Neural crest cell (in vitro differentiated cells): ENCODE measurements around the gene ZACN. TPM values are rescaled to one million over a fixed set of nuclear protein-coding genes. Genes with fewer than 3 reads are reported as not detected.

Experiments used
- DNase-seq: peaks from one replicate; pipeline ENCODE4 v3.0.0; 2021; ENCODE audit warnings: low read depth, mixed read lengths, low spot score
- H3K27ac Mint-ChIP-seq: one replicate; pipeline ENCODE4 v1.8.0; 2021; ENCODE audit warnings: mild to moderate bottlenecking, mixed read lengths; ENCODE audit not compliant: unreplicated experiment
- H3K27me3 Mint-ChIP-seq: 2 replicates; pipeline ENCODE4 v1.8.0; 2021; ENCODE audit warnings: low read depth, mild to moderate bottlenecking, mixed read lengths
- H3K36me3 Mint-ChIP-seq: 2 replicates; pipeline ENCODE4 v1.8.0; 2021; ENCODE audit warnings: low read depth, mild to moderate bottlenecking, mixed read lengths
- H3K4me1 Mint-ChIP-seq: 2 replicates; pipeline ENCODE4 v1.8.0; 2021; ENCODE audit warnings: mixed read lengths
- H3K4me3 Mint-ChIP-seq: one replicate; pipeline ENCODE4 v1.8.0; 2021; ENCODE audit warnings: mild to moderate bottlenecking, mixed read lengths
- H3K9me3 Mint-ChIP-seq: 2 replicates; pipeline ENCODE4 v1.8.0; 2021; ENCODE audit warnings: mixed read lengths
- CTCF ChIP-seq: fragments of 200-600 bp; sonication (generic); conservative IDR thresholded peaks from 2 replicates; pipeline ENCODE4 v1.5.0; 2021; ENCODE audit warnings: antibody characterized with exemption, mild to moderate bottlenecking
- total RNA-seq: library from RNA; stranded (reverse); gene quantifications from 2 replicates; pipeline ENCODE4 v1.2.1, GENCODE V29; 2021

ZACN gene
- total RNA-seq, 1 donor from 2014 or later: 0.19 TPM

- no peak for TF ChIP-seq CTCF
- no peak for DNase-seq
- Mint-ChIP-seq H3K27me3 (peaks cover 77% of the 10 kb centered on the region), H3K4me1 (peaks cover 22% of the 10 kb centered on the region), H3K4me3 (no peak overlapping the region), H3K36me3 (peaks cover under 1% of the 10 kb centered on the region), H3K27ac (no peak overlapping the region), H3K9me3 (no peaks in the 10 kb centered on the region)
Measured at GRCh38 chr17:76079535-76079955, 563 bp downstream of the ZACN start.

DNA sequence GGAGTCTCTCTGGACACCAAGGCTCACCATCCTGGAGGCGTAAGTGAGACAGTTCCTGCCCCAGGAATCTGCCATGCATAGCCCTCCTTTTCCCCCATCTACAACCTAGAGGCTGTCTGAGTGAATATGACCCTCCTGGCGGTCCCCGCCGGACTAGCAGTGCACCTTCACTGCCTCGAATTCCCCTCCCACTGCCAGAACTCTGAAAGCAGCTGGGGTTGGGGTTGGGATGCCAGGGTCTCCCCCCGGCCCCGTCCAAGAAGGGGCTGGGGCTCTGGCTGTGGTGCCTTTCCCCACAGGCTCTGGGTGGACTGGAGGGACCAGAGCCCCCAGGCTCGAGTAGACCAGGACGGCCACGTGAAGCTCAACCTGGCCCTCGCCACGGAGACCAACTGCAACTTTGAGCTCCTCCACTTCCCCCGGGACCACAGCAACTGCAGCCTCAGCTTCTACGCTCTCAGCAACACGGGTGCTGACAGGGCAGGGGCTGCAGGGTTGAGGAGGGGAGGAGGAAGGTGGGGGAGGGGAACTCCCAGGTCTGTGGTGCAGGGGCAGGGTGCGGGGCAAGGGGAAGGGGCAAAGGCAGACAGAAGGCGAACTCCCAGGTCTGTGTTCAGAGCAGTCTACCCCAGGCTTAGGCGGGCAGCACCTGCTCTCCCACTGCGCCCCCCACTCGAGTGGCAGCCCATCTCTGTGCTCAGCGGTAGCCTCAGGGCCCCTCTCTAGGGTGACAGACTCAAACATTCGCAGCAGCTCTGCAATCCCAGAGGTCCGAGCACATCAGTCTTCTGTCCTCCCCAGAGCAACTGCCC lies 1.2 kb downstream of the ZACN start:
- H3K27me3 Mint-ChIP-seq: peaks cover 70% of the 10 kb centered on the region
- H3K4me3 Mint-ChIP-seq: peak overlapping the region; percentile 23
- peak; percentile 45 for TF ChIP-seq CTCF
- no peak for DNase-seq
- no peak overlapping the region for H3K27ac Mint-ChIP-seq
- H3K9me3 Mint-ChIP-seq: no peaks in the 10 kb centered on the region
- peaks cover 18% of the 10 kb centered on the region for H3K4me1 Mint-ChIP-seq
- peaks cover 3% of the 10 kb centered on the region for H3K36me3 Mint-ChIP-seq

DNA sequence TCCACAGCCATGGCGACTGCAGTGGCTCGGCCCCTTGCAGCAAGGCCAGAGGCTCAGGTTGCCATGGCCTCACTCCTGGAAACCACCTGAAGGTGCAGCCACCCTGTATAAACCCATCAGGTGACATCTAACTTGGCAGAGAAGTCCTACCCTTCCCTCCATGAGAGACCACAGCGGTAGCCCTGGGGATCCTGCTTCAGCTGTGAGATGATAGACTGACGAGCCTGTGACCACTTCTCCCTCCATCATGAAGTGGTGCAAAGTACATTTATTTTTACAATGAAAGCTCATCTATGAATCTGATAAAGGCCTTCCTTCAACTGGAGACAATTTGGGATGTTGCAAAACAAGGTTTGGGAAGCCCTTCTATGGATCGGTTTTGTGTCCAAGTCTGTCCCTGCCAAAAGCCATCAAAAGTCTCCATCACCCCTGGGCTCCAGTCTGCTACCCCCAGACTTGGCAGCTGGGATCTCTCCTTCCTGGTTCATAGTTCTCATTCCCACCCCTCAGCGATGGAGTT lies 1.8 kb downstream of the ZACN start:
- Mint-ChIP-seq H3K4me3 (peak overlapping the region; percentile 19), H3K27me3 (peaks cover 64% of the 10 kb centered on the region), H3K27ac (no peak overlapping the region), H3K9me3 (no peaks in the 10 kb centered on the region), H3K4me1 (peaks cover 15% of the 10 kb centered on the region), H3K36me3 (peaks cover 3% of the 10 kb centered on the region)
- no peak for DNase-seq
- TF ChIP-seq CTCF: no peak

- Mint-ChIP-seq H3K9me3 (no peaks in the 10 kb centered on the region), H3K27ac (no peak overlapping the region), H3K36me3 (peaks cover 3% of the 10 kb centered on the region), H3K27me3 (peaks cover 57% of the 10 kb centered on the region), H3K4me1 (peaks cover 15% of the 10 kb centered on the region), H3K4me3 (peak overlapping the region; percentile 57)
- TF ChIP-seq CTCF: no peak
- DNase-seq: no peak
Measured at GRCh38 chr17:76081295-76082210, 2.6 kb downstream of the ZACN start.
